ENCODE measurements around the gene MORN3.
"Not testable (repeated sequence)": the region's sequence is repeated elsewhere in the genome, so short reads cannot be mapped to it uniquely, and the experiment has no call there.

DNA sequence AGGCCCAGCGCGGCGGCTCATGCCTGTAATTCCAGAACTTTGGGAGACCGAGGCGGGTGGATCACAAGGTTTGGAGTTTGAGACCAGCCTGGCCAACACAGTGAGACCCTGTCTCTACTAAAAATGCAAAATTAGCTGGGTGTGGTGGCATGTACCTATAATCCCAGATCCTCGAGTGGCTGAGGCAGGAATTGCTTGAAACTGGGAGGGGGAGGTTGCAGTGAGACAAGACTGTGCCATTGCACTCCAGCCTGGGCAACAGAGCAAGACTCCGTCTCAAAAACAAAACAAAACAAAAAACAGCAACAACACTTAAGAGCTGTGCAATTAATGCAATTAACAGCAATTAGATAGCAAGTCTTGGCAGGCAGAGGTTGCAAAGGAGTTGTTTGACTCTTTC, 45.6 kb upstream of the MORN3 start:
- TF ChIP-seq, protein P1, sequence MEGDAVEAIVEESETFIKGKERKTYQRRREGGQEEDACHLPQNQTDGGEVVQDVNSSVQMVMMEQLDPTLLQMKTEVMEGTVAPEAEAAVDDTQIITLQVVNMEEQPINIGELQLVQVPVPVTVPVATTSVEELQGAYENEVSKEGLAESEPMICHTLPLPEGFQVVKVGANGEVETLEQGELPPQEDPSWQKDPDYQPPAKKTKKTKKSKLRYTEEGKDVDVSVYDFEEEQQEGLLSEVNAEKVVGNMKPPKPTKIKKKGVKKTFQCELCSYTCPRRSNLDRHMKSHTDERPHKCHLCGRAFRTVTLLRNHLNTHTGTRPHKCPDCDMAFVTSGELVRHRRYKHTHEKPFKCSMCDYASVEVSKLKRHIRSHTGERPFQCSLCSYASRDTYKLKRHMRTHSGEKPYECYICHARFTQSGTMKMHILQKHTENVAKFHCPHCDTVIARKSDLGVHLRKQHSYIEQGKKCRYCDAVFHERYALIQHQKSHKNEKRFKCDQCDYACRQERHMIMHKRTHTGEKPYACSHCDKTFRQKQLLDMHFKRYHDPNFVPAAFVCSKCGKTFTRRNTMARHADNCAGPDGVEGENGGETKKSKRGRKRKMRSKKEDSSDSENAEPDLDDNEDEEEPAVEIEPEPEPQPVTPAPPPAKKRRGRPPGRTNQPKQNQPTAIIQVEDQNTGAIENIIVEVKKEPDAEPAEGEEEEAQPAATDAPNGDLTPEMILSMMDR (IDR thresholded peaks at IDR 0.05) = not testable (repeated sequence)
- TF ChIP-seq, protein P2, sequence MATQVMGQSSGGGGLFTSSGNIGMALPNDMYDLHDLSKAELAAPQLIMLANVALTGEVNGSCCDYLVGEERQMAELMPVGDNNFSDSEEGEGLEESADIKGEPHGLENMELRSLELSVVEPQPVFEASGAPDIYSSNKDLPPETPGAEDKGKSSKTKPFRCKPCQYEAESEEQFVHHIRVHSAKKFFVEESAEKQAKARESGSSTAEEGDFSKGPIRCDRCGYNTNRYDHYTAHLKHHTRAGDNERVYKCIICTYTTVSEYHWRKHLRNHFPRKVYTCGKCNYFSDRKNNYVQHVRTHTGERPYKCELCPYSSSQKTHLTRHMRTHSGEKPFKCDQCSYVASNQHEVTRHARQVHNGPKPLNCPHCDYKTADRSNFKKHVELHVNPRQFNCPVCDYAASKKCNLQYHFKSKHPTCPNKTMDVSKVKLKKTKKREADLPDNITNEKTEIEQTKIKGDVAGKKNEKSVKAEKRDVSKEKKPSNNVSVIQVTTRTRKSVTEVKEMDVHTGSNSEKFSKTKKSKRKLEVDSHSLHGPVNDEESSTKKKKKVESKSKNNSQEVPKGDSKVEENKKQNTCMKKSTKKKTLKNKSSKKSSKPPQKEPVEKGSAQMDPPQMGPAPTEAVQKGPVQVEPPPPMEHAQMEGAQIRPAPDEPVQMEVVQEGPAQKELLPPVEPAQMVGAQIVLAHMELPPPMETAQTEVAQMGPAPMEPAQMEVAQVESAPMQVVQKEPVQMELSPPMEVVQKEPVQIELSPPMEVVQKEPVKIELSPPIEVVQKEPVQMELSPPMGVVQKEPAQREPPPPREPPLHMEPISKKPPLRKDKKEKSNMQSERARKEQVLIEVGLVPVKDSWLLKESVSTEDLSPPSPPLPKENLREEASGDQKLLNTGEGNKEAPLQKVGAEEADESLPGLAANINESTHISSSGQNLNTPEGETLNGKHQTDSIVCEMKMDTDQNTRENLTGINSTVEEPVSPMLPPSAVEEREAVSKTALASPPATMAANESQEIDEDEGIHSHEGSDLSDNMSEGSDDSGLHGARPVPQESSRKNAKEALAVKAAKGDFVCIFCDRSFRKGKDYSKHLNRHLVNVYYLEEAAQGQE (IDR thresholded peaks at IDR 0.05; ENCODE audit: insufficient read depth in 1 of 2, low read depth in 2 of 2, low read length in 1 of 2) = not testable (repeated sequence)
- TF ChIP-seq SIN3A (IDR thresholded peaks at IDR 0.05; ENCODE audit: borderline replicate concordance, insufficient read depth, low read depth, low read length) = not testable (repeated sequence)

All from Panc1 (cell line).